Kidney (tissue), 14 donors: Measurements from ENCODE around the gene RAVER1. TPM values are rescaled to one million over a fixed set of nuclear protein-coding genes. Genes with fewer than 3 reads are reported as not detected.
A peak's percentile ranks its signal among the peaks of the same experiment; 100 is the strongest.

ENCODE experiments used
- DNase-seq, 5 donors: peaks; one replicate each; pipeline ENCODE4 v3.0.0-alpha.2; 2013 to 2020
- FAIRE-seq: peaks from 2 replicates; lab custom pipeline; 2012; peaks lifted over from hg19 to GRCh38; lab: Jason Lieb, UNC
- H3K27ac ChIP-seq, 2 donors: one replicate each; pipeline ENCODE4 v1.7.0; 2013; ENCODE audit warnings: low read depth in 2 of 2, low read length in 2 of 2, inconsistent platforms in 1 of 2
- H3K27me3 ChIP-seq: one replicate; pipeline ENCODE4 v1.7.1; 2013; ENCODE audit warnings: low read length, inconsistent platforms; ENCODE audit not compliant: control insufficient read depth, insufficient read depth
- H3K36me3 ChIP-seq, 3 donors: one replicate each; pipeline versions ENCODE4 v1.7.0 to v1.7.1; 2013; ENCODE audit warnings: low read length in 3 of 3, control low read depth in 1 of 3, inconsistent platforms in 1 of 3; ENCODE audit not compliant: insufficient read depth in 3 of 3, control insufficient read depth in 2 of 3
- H3K4me1 ChIP-seq, 3 donors: one replicate each; pipeline versions ENCODE4 v1.7.0 to v1.7.1; 2013; ENCODE audit warnings: low read length in 3 of 3, inconsistent platforms in 1 of 3, low read depth in 1 of 3; ENCODE audit not compliant: control insufficient read depth in 2 of 3, insufficient read depth in 2 of 3
- H3K4me3 ChIP-seq, 3 donors: one replicate each; pipeline versions ENCODE4 v1.7.0 to v1.8.1; 2013; ENCODE audit warnings: low read length in 3 of 3, control low read depth in 1 of 3, inconsistent platforms in 1 of 3
- H3K9ac ChIP-seq, 3 donors: one replicate each; pipeline versions ENCODE4 v1.7.0 to v1.7.1; 2013; ENCODE audit warnings: low read length in 3 of 3, control low read depth in 1 of 3, inconsistent platforms in 1 of 3
- H3K9me3 ChIP-seq, 3 donors: one replicate each; pipeline versions ENCODE4 v1.7.0 to v1.7.1; 2013; ENCODE audit warnings: low read length in 3 of 3, control low read depth in 1 of 3, inconsistent platforms in 1 of 3; ENCODE audit not compliant: control insufficient read depth in 2 of 3, insufficient read depth in 1 of 3
- CTCF ChIP-seq: IDR thresholded peaks from 3 replicates; pipeline ENCODE4 v1.5.1; 2012; ENCODE audit warnings: mild to moderate bottlenecking, moderate library complexity, borderline replicate concordance; ENCODE audit not compliant: insufficient read depth; ENCODE audit errors: extremely low read depth
- intact Hi-C: fragments of 100-400 bp; cut with DNase I; formaldehyde crosslinking; loops from one replicate; pipeline ENCODE4 v1.11.1; 2022
- polyA plus RNA-seq: library from polyadenylated mRNA; stranded (reverse); fragments of 350-450 nt; fragmentation: Illumina TruSeq; extraction: RNeasy Lipid Tissue Mini Kit (QIAGEN cat#74804); gene quantifications from one replicate; pipeline ENCODE4 v1.2.3, GENCODE V29; 2014; ENCODE audit warnings: low read depth, low replicate concordance; ENCODE audit not compliant: insufficient read depth
- total RNA-seq: library from RNA; stranded (reverse); fragmentation: NEBNext Ultra II Directional; extraction: Animal tissue kit (Norgen Biotek cat#: 25700); gene quantifications from one replicate; pipeline ENCODE4 v1.2.1, GENCODE V29; 2021
- donor health status: control.
- donor health status: control.
- donor health status: control.
- donor health status: control.
- donor health status: control.
- donor health status: DM: yes; HTN: yes; CAD: no.
- donor health status: Normal renal cell carcinoma (clear cell type).

Gene RAVER1
- total and polyA plus RNA-seq, 2 donors from 2014 or later: 9.1 to 38.4 TPM

- DNase-seq (no peak), FAIRE-seq (no peak)
- Histone ChIP-seq H3K9ac (no peak overlapping the region), H3K4me1 (peaks cover 0 to 2% (median 0%) of the 10 kb centered on the region in 3 donors), H3K36me3 (peaks cover 6 to 19% (median 10%) of the 10 kb centered on the region in 3 donors), H3K9me3 (no peaks in the 10 kb centered on the region), H3K27me3 (no peaks in the 10 kb centered on the region), H3K4me3 (no peak overlapping the region), H3K27ac (no peak overlapping the region)
- no peak for TF ChIP-seq CTCF
- intact Hi-C loops: no loop called here
Measured at GRCh38 chr19:10317045-10317856, 16.1 kb downstream of the RAVER1 start.

GRCh38 chr19:10316229-10317044 lies 16.9 kb downstream of the RAVER1 start:
- no peak for FAIRE-seq

More at GRCh38 chr19:10316229-10317044, 16.9 kb downstream of the RAVER1 start:
- H3K9me3 ChIP-seq: no peaks in the 10 kb centered on the region
- H3K36me3 ChIP-seq: peaks cover 2 to 10% (median 5%) of the 10 kb centered on the region in 3 donors
- intact Hi-C loops: no loop called here
- no peak overlapping the region for H3K27ac ChIP-seq
- no peak overlapping the region for H3K4me3 ChIP-seq
- peak in 2 of 5 donors; percentile 71 to 79 for DNase-seq
- no peak for TF ChIP-seq CTCF
- H3K9ac ChIP-seq: no peak overlapping the region
- H3K27me3 ChIP-seq: no peaks in the 10 kb centered on the region
- H3K4me1 ChIP-seq: peaks cover 0 to 2% (median 0%) of the 10 kb centered on the region in 3 donors
